Naive B cell (primary cell): ENCODE measurements around the gene MGST1. TPM values are rescaled to one million over a fixed set of nuclear protein-coding genes. Genes with fewer than 3 reads are reported as not detected.
A peak's percentile ranks its signal among the peaks of the same experiment; 100 is the strongest.

Source experiments
- ATAC-seq, 2 donors: fragments of 150-1000 bp; cut with Tn5 transposase; 2 replicates each; pipeline ENCODE4 v1.10.0; 2021; ENCODE audit warnings: low read depth in 2 of 2, mild to moderate bottlenecking in 2 of 2, moderate library complexity in 2 of 2
- DNase-seq: peaks from one replicate; pipeline ENCODE4 v3.0.0; 2022
- H3K27ac Mint-ChIP-seq, 6 donors: one replicate each; pipeline ENCODE4 v1.8.0; 2020 to 2022; ENCODE audit warnings: mild to moderate bottlenecking in 6 of 6, mixed read lengths in 6 of 6, moderate library complexity in 5 of 6, inconsistent platforms in 2 of 6
- H3K27me3 Mint-ChIP-seq, 3 donors: one replicate each; pipeline ENCODE4 v1.8.0; 2021 to 2022; ENCODE audit warnings: mixed read lengths in 3 of 3, mild to moderate bottlenecking in 1 of 3
- H3K36me3 Mint-ChIP-seq, 2 donors: one replicate each; pipeline ENCODE4 v1.8.0; 2020 to 2022; ENCODE audit warnings: mixed read lengths in 2 of 2, inconsistent platforms in 1 of 2, mild to moderate bottlenecking in 1 of 2
- H3K4me1 Mint-ChIP-seq, 3 donors: one replicate each; pipeline ENCODE4 v1.8.0; 2020 to 2022; ENCODE audit warnings: mixed read lengths in 3 of 3, inconsistent platforms in 1 of 3, mild to moderate bottlenecking in 1 of 3, moderate library complexity in 1 of 3
- H3K4me3 Mint-ChIP-seq, 8 donors: one replicate each; pipeline ENCODE4 v1.8.0; 2020 to 2022; ENCODE audit warnings: mild to moderate bottlenecking in 8 of 8, mixed read lengths in 8 of 8, moderate library complexity in 8 of 8, inconsistent platforms in 2 of 8
- H3K9me3 Mint-ChIP-seq, 7 donors: one replicate each; pipeline ENCODE4 v1.8.0; 2020 to 2022; ENCODE audit warnings: mixed read lengths in 7 of 7, mild to moderate bottlenecking in 5 of 7, inconsistent platforms in 2 of 7, moderate library complexity in 1 of 7
- polyA plus RNA-seq, 6 donors: library from polyadenylated mRNA; unstranded; fragments of 300-500 nt; fragmentation: Illumina TruSeq; gene quantifications; one replicate each; pipeline ENCODE4 v1.2.3, GENCODE V29; 2021; ENCODE audit warnings: low read depth in 6 of 6

Gene MGST1
- polyA plus RNA-seq: 1 to 10 TPM in 2 of 6 donors, not detected in 4; 1.8 to 2.0 TPM

DNA sequence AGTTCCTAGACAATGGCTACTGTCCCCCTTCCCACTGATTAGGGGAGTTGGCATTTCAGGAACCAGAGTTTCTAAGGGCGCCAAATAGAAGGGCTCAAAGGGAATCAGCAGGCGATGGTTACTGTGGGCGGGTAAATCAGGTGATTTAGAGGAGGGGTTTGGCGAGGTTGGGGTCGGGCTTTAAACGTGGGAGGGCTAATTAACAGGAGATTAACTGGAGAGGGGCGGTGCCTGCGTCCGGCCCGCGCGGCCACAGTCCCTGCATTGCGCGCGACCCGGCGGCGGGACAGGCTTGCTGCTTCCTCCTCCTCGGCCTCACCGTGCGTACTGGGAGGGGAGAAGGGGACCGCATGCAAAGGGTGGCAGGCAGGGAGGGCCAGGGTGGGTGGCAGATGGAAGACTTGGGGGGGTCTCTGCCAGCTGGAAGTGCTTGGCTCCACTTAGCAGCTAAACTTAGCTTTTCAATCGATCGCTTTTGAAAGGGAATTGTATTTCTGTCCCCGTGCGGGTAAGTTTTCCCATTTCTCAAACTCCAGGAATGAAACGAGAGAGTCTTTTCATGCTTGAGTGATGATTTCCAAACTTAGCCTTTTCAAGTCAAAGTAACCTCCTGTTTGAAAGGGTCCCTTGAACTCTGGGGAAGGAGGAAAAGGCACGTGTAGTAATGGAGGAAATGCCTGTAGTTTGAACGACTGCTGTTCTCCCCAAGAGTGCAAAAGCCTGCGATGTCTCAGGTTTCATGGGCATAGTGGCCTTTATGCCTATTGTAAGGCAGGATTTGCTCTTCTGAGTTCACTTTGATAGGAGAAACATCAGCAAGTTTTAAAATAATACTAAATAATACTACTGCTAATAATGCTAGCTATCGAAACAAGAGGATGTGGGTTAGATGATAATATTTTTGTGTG, at the start of gene MGST1:
MGST1 (plus strand) TSS at position 255 of the 908 bp plus-strand sequence. CDS start 6,608 bp downstream, outside the sequence.
- H3K9me3 Mint-ChIP-seq: peaks cover 0 to 2% (median 0%) of the 10 kb centered on the region in 7 donors
- no peaks in the 10 kb centered on the region for H3K36me3 Mint-ChIP-seq
- no peak for ATAC-seq
- H3K4me1 Mint-ChIP-seq: peaks cover 0 to 5% (median 4%) of the 10 kb centered on the region in 3 donors
- peak within 1 kb of the TSS in 1 of 6 donors; percentile 89 for H3K27ac Mint-ChIP-seq
- peak within 1 kb of the TSS in 2 of 8 donors; percentile 42 to 84 for H3K4me3 Mint-ChIP-seq
- H3K27me3 Mint-ChIP-seq: peaks cover 10 to 29% (median 14%) of the 10 kb centered on the region in 3 donors
- no peak for DNase-seq

- H3K27ac Mint-ChIP-seq: no peak overlapping the region
- DNase-seq: no peak
- no peaks in the 10 kb centered on the region for H3K27me3 Mint-ChIP-seq
- no peaks in the 10 kb centered on the region for H3K36me3 Mint-ChIP-seq
- H3K4me1 Mint-ChIP-seq: no peaks in the 10 kb centered on the region
- H3K9me3 Mint-ChIP-seq: peaks cover 0 to 5% (median 0%) of the 10 kb centered on the region in 7 donors
- H3K4me3 Mint-ChIP-seq: no peak overlapping the region
- no peak for ATAC-seq
Measured at GRCh38 chr12:16299403-16299802, 48.0 kb upstream of the MGST1 start.

DNA sequence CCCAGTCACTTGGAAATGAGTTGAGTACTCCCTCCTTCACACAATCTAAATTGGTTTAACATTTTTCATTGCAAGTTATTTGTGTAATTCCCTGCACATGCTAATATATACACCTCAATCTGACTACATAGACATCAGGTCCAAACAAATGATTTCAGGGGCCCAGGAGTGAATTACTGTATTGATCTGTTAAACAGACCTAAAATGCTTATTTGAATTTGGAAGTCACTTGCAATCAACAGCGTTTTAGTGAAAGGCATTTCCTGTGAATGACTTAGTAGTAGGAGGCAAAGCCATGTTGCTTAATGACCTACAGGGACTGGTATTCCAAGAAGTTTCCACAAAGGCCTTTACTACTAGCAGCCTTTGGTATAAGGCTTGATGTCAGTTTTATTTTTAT, 47.3 kb upstream of the MGST1 start:
- Mint-ChIP-seq H3K4me1 (no peaks in the 10 kb centered on the region), H3K27ac (no peak overlapping the region), H3K9me3 (peaks cover 0 to 5% (median 0%) of the 10 kb centered on the region in 7 donors), H3K36me3 (no peaks in the 10 kb centered on the region), H3K4me3 (no peak overlapping the region), H3K27me3 (no peaks in the 10 kb centered on the region)
- ATAC-seq (no peak), DNase-seq (no peak)

- ATAC-seq (no peak), DNase-seq (no peak)
- Mint-ChIP-seq H3K4me3 (no peak overlapping the region), H3K27me3 (no peaks in the 10 kb centered on the region), H3K27ac (no peak overlapping the region), H3K9me3 (peaks cover 0 to 4% (median 0%) of the 10 kb centered on the region in 7 donors), H3K4me1 (no peaks in the 10 kb centered on the region), H3K36me3 (no peaks in the 10 kb centered on the region)
Measured at GRCh38 chr12:16300736-16301135, 46.7 kb upstream of the MGST1 start.

DNA sequence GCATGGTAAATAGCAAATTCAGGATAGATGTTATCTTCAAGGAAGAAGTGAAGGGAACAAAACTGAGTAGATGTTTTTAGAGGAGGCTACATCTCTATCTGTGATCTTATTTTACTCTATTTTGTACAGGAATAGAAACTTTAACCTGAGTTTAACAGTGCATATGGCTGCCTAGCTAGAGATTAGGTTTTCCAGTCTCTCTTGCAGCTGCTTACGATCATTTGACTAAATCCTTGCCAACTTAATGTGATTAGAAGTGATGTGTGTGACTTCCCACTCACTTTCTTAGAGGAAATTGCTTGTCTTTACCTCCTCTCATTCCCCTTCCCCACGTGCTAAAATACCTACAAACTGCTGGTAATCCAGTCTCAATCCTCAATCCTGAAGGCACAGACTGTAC, 43.5 kb upstream of the MGST1 start:
- no peak overlapping the region for H3K27ac Mint-ChIP-seq

DNA sequence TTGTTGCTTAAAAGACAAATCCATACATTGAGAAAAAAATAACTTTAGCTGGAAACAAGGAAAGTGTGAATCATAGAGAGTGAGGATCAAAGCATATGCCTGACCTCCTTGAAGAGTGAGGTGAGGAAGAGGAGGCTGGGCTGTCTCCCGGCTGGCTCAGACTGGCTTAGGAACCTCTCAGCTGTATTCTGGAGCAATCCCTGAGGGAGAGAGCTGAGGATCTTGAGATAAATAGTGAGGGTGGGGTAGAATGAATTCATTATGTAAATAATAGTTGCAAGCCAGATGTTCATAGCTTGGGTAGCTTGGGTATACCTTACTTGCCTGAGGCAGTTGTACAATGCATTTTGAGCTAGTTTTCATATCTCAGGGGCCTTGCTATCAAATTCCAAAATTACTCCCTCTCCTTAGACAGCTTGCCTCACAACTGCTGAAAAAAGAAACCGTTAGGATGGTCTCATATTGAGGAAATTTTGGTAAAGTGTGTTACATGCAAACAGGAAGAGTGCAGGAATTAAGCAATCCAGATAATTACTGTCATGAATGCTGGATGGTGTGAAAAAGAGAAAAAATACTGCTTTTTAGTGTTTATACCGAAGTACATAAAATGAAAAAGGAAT, 39.5 kb upstream of the MGST1 start:
- no peaks in the 10 kb centered on the region for H3K27me3 Mint-ChIP-seq
- no peak for DNase-seq
- no peak overlapping the region for H3K27ac Mint-ChIP-seq
- H3K36me3 Mint-ChIP-seq: no peaks in the 10 kb centered on the region
- peaks cover 8 to 20% (median 15%) of the 10 kb centered on the region in 7 donors for H3K9me3 Mint-ChIP-seq
- H3K4me3 Mint-ChIP-seq: peak overlapping the region in 1 of 8 donors; percentile 70
- no peak for ATAC-seq
- H3K4me1 Mint-ChIP-seq: no peaks in the 10 kb centered on the region

More for the DNA sequence above, 43.5 kb upstream of the MGST1 start:
- Mint-ChIP-seq H3K9me3 (peaks cover 0 to 8% (median 5%) of the 10 kb centered on the region in 7 donors), H3K4me1 (no peaks in the 10 kb centered on the region), H3K27me3 (no peaks in the 10 kb centered on the region), H3K4me3 (no peak overlapping the region), H3K36me3 (no peaks in the 10 kb centered on the region)
- ATAC-seq (no peak), DNase-seq (no peak)

GRCh38 chr12:16310934-16311333, 36.5 kb upstream of the MGST1 start:
- Mint-ChIP-seq H3K36me3 (no peaks in the 10 kb centered on the region), H3K27ac (no peak overlapping the region), H3K4me3 (no peak overlapping the region), H3K27me3 (no peaks in the 10 kb centered on the region), H3K9me3 (peaks cover 8 to 27% (median 15%) of the 10 kb centered on the region in 7 donors), H3K4me1 (no peaks in the 10 kb centered on the region)
- ATAC-seq (no peak), DNase-seq (no peak)

DNA sequence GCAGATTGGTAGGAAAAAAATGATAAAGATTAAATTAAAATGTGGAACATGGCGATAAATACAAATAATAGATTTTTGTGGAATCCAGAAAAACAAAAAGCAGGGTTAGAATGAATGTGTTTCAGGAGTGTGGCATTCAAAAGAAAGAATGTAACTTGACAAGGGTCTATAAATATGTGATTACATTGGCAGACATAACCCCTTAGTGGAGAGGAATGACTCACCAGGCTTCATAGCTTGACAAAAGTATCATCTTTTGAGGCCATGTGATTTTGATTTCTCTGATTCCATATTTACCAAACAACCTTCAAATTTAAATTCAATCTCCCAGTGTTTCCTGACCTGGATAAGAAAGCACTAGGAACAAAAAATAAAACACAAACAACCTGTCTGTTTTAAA, 24.4 kb upstream of the MGST1 start:
- no peak overlapping the region for H3K4me3 Mint-ChIP-seq
- H3K27me3 Mint-ChIP-seq: no peaks in the 10 kb centered on the region
- H3K4me1 Mint-ChIP-seq: no peaks in the 10 kb centered on the region
- ATAC-seq (no peak), DNase-seq (no peak)
- H3K36me3 Mint-ChIP-seq: no peaks in the 10 kb centered on the region
- peaks cover 0 to 30% (median 10%) of the 10 kb centered on the region in 7 donors for H3K9me3 Mint-ChIP-seq
- no peak overlapping the region for H3K27ac Mint-ChIP-seq

DNA sequence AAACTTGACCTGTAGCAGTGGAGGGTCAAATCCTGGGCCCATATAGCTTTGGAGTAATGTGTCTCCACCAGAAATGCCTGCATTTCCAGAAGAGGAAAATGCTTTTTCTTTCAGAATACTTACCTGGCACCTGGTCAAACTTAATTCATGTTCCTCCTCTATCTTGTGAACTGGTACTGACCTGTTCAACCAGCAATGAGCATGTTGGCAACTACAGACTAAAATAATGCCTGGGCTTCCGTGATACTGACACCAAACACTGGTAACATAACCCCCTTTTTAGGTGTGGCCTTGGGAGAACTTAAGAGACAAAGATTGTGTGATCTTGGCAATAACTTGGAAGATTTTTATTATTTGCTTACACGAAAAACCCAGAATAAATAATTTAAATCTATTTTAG, 23.8 kb upstream of the MGST1 start:
- H3K4me3 Mint-ChIP-seq: no peak overlapping the region
- H3K36me3 Mint-ChIP-seq: no peaks in the 10 kb centered on the region
- no peaks in the 10 kb centered on the region for H3K27me3 Mint-ChIP-seq
- no peak for DNase-seq
- no peak for ATAC-seq
- H3K9me3 Mint-ChIP-seq: peaks cover 4 to 36% (median 12%) of the 10 kb centered on the region in 7 donors
- no peak overlapping the region for H3K27ac Mint-ChIP-seq
- no peaks in the 10 kb centered on the region for H3K4me1 Mint-ChIP-seq

DNA sequence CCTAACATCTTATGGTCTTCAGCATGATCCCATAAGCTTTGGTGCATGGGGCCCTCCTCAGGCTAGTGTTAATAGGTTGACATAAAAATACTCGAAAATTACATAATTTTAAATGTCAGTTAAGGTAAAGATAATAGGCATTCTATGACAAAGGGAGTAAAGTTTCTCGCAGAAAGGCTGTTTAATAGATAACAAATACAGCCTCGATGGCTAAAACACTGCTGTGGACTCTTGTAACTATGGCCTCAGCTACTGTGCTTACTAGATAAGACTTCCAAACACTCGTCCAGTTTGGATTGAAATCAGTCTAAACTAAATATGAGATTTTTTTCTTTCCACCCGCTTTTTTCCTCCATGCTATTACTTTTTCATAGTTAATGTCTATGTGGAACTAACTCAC, 23.2 kb upstream of the MGST1 start:
- no peak for ATAC-seq
- H3K9me3 Mint-ChIP-seq: peaks cover 4 to 38% (median 12%) of the 10 kb centered on the region in 7 donors
- no peak for DNase-seq
- no peaks in the 10 kb centered on the region for H3K36me3 Mint-ChIP-seq
- no peak overlapping the region for H3K27ac Mint-ChIP-seq
- H3K27me3 Mint-ChIP-seq: no peaks in the 10 kb centered on the region
- no peak overlapping the region for H3K4me3 Mint-ChIP-seq
- no peaks in the 10 kb centered on the region for H3K4me1 Mint-ChIP-seq

DNA sequence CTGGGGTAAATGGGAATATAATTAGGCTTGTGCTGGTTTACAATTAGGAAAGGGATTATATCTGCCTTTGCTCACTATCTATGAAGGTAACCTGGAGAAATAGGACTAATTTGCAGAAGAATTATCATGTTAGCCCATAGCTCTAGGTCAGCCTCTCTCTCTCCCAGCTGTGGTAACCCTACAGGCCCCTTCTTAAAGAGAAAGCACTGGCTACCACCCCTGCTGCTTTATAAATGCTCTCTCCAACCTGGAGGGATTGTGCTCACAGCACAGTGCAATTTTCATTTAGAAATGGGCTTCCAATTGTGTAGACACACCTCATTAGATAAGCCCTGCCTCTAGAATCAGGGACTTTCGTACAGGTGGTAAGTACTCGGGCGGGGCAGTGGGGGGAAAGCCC, 22.7 kb upstream of the MGST1 start:
- no peak overlapping the region for H3K4me3 Mint-ChIP-seq
- no peaks in the 10 kb centered on the region for H3K4me1 Mint-ChIP-seq
- H3K36me3 Mint-ChIP-seq: no peaks in the 10 kb centered on the region
- H3K9me3 Mint-ChIP-seq: peaks cover 4 to 38% (median 12%) of the 10 kb centered on the region in 7 donors
- no peaks in the 10 kb centered on the region for H3K27me3 Mint-ChIP-seq
- DNase-seq (no peak), ATAC-seq (no peak)
- no peak overlapping the region for H3K27ac Mint-ChIP-seq

DNA sequence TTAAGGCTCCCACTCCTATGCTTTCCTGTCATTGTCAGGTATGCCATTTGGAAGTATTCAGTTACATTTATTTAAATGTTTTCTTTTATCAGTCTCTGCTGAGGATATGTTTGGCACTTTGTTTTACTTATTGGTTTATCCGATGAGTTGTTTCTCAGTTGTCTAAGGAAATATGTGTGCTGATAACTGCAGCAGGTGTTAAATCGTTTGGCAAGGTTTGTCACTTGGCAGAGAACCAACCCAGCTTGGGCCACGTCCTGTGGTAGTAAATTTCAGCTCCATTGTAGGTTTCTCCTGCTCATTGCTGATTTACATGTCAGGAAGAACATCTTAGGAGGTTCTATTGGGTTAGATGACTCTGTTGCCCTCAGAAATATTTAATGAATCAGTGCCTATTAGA, 22.0 kb upstream of the MGST1 start:
- H3K4me3 Mint-ChIP-seq: no peak overlapping the region
- H3K9me3 Mint-ChIP-seq: peaks cover 4 to 35% (median 12%) of the 10 kb centered on the region in 7 donors
- H3K27me3 Mint-ChIP-seq: no peaks in the 10 kb centered on the region
- ATAC-seq: no peak
- H3K36me3 Mint-ChIP-seq: no peaks in the 10 kb centered on the region
- no peak for DNase-seq
- H3K27ac Mint-ChIP-seq: no peak overlapping the region
- no peaks in the 10 kb centered on the region for H3K4me1 Mint-ChIP-seq

DNA sequence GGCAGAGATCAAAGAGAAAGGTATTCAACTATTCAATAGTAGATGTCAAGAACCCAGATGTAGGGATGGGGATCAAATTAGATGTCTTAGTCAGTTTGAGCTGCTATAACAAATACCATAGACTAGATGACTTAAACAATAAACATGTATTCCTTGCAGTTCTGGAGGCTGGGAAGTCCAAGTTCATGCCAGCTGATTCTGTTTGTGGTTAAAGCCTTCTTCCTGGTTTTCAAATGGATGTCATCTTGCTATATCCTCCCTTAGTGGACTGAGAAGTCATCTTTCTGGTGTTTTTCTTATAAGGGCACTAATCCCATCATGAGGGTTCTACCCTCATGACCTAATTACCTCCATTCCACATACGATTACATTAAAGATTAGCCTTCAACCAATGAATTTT, 19.5 kb upstream of the MGST1 start:
- no peaks in the 10 kb centered on the region for H3K36me3 Mint-ChIP-seq
- DNase-seq (no peak), ATAC-seq (no peak)
- H3K9me3 Mint-ChIP-seq: peaks cover 5 to 22% (median 8%) of the 10 kb centered on the region in 7 donors
- H3K4me1 Mint-ChIP-seq: no peaks in the 10 kb centered on the region
- no peak overlapping the region for H3K4me3 Mint-ChIP-seq
- H3K27ac Mint-ChIP-seq: no peak overlapping the region
- H3K27me3 Mint-ChIP-seq: no peaks in the 10 kb centered on the region

- ATAC-seq: no peak
- no peaks in the 10 kb centered on the region for H3K27me3 Mint-ChIP-seq
- H3K4me3 Mint-ChIP-seq: no peak overlapping the region
- H3K36me3 Mint-ChIP-seq: no peaks in the 10 kb centered on the region
- no peak for DNase-seq
- no peaks in the 10 kb centered on the region for H3K4me1 Mint-ChIP-seq
- no peak overlapping the region for H3K27ac Mint-ChIP-seq
- peaks cover 6 to 26% (median 8%) of the 10 kb centered on the region in 7 donors for H3K9me3 Mint-ChIP-seq
Measured at GRCh38 chr12:16329594-16329993, 17.9 kb upstream of the MGST1 start.
